Keratinocyte (primary cell): ENCODE data around the gene OR2A7. TPM values are rescaled to one million over a fixed set of nuclear protein-coding genes. Genes with fewer than 3 reads are reported as not detected.
"Not testable (repeated sequence)": the region's sequence is repeated elsewhere in the genome, so short reads cannot be mapped to it uniquely, and the experiment has no call there.

ENCODE experiments used
- DNase-seq: peaks from one replicate; pipeline ENCODE4 v3.0.0-alpha.2; 2011; ENCODE audit warnings: low read depth, missing footprints, low spot score
- FAIRE-seq: peaks from 2 replicates; lab custom pipeline; 2011; peaks lifted over from hg19 to GRCh38; lab: Jason Lieb, UNC
- H2AFZ ChIP-seq: 2 replicates; pipeline ENCODE4 v1.6.0; 2012; ENCODE audit warnings: low read length, control low read depth, inconsistent platforms; ENCODE audit not compliant: control insufficient read depth
- H3K27ac ChIP-seq: 2 replicates; pipeline ENCODE4 v1.5.1; 2011; ENCODE audit warnings: low read length; ENCODE audit not compliant: control insufficient read depth, insufficient read depth
- H3K27me3 ChIP-seq: 3 replicates; pipeline ENCODE4 v1.6.0; 2011; ENCODE audit warnings: low read length; ENCODE audit not compliant: control insufficient read depth, insufficient read depth; ENCODE audit errors: extremely low read depth
- H3K36me3 ChIP-seq, 2 experiments: 2 replicates in 1 of 2; 3 replicates in 1 of 2; pipeline ENCODE4 v1.5.1; 2011; ENCODE audit warnings: low read length in 2 of 2, mild to moderate bottlenecking in 1 of 2; ENCODE audit not compliant: control insufficient read depth in 2 of 2, insufficient read depth in 2 of 2; ENCODE audit errors: extremely low read depth in 1 of 2
- H3K4me1 ChIP-seq: 3 replicates; pipeline ENCODE4 v1.5.1; 2011; ENCODE audit warnings: low read length; ENCODE audit not compliant: control insufficient read depth, insufficient read depth; ENCODE audit errors: extremely low read depth
- H3K4me2 ChIP-seq: 3 replicates; pipeline ENCODE4 v1.6.0; 2011; ENCODE audit warnings: low read depth, low read length; ENCODE audit not compliant: control insufficient read depth, insufficient read depth; ENCODE audit errors: extremely low read depth
- H3K4me3 ChIP-seq, 3 experiments: fragments of 200-600 bp in 1 of 3; sonication (generic) in 1 of 3; 2 replicates in 2 of 3; 3 replicates in 1 of 3; pipeline ENCODE4 v1.5.1; 2011 to 2016; ENCODE audit warnings: low read length in 3 of 3, mild to moderate bottlenecking in 3 of 3, control low read depth in 2 of 3, inconsistent platforms in 1 of 3, low read depth in 1 of 3, mixed read lengths in 1 of 3, mixed run types in 1 of 3, moderate library complexity in 1 of 3; ENCODE audit not compliant: control insufficient read depth in 2 of 3, insufficient read depth in 2 of 3; ENCODE audit errors: extremely low read depth in 1 of 3
- H3K79me2 ChIP-seq: 2 replicates; pipeline ENCODE4 v1.6.0; 2012; ENCODE audit warnings: low read length; ENCODE audit not compliant: control insufficient read depth, insufficient read depth
- H3K9ac ChIP-seq: 3 replicates; pipeline ENCODE4 v1.6.0; 2011; ENCODE audit warnings: low read length; ENCODE audit not compliant: control insufficient read depth, insufficient read depth; ENCODE audit errors: extremely low read depth
- H3K9me1 ChIP-seq: 3 replicates; pipeline ENCODE4 v1.6.0; 2011; ENCODE audit warnings: low read length; ENCODE audit not compliant: control insufficient read depth, insufficient read depth; ENCODE audit errors: extremely low read depth
- H3K9me3 ChIP-seq: 2 replicates; pipeline ENCODE4 v1.5.1; 2012; ENCODE audit warnings: low read depth, low read length; ENCODE audit not compliant: control insufficient read depth
- H4K20me1 ChIP-seq: 3 replicates; pipeline ENCODE4 v1.6.0; 2011; ENCODE audit warnings: low read length; ENCODE audit not compliant: control insufficient read depth, insufficient read depth; ENCODE audit errors: extremely low read depth
- dilution Hi-C: fragments of 300-500 bp; cut with MboI; formaldehyde crosslinking; loops from one replicate; pipeline ENCODE4 v1.7.0; 2020; ENCODE audit warnings: low sequenced_read_pairs; ENCODE audit not compliant: extremely low pct_ligation_motif_present
- polyA plus RNA-seq, 5 experiments: library from polyadenylated mRNA; depleted of rRNA in 3 of 5; stranded (reverse) in 3 of 5; stranded (forward) in 1 of 5; unstranded in 1 of 5; fragments of >200 nt; gene quantifications; 1 replicate in 1 of 5; 2 replicates in 3 of 5; 3 replicates in 1 of 5; pipeline versions ENCODE4 v1.2.1 to v1.2.3, GENCODE V29; 2011 to 2012; ENCODE audit warnings: missing spikeins in 2 of 5, low read depth in 1 of 5, low replicate concordance in 1 of 5

OR2A7 gene
- polyA plus RNA-seq, 1 donor (not counting 4 experiments of a cell fraction or from before 2014, with no cell fraction given) = 5.5 TPM

DNA sequence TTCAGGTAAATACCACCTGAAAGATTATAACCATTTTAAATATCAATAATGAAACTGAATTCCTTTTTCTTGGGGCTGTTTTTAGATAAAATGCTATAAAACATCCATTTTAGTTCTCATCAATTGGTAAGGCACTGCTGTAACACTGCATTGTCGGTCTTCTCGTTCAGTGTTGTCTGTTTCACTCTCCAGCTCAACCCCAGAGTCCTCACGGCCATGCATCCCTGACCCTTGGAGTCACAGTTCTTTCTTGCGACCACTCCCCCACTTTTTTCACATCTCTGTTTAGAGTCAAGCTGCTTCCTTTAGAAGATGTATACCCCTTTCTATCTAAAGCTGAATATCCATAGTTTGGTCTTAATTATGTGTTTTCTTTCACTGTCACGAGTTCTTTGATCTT, 17.6 kb downstream of the OR2A7 start:
- H2AFZ ChIP-seq, H3K9ac ChIP-seq, H3K4me3 ChIP-seq, H4K20me1 ChIP-seq, H3K79me2 ChIP-seq, H3K36me3 ChIP-seq, H3K9me3 ChIP-seq, DNase-seq, H3K27ac ChIP-seq, H3K27me3 ChIP-seq, H3K9me1 ChIP-seq, FAIRE-seq, H3K4me1 ChIP-seq, dilution Hi-C loops, H3K4me2 ChIP-seq: not testable (repeated sequence)

DNA sequence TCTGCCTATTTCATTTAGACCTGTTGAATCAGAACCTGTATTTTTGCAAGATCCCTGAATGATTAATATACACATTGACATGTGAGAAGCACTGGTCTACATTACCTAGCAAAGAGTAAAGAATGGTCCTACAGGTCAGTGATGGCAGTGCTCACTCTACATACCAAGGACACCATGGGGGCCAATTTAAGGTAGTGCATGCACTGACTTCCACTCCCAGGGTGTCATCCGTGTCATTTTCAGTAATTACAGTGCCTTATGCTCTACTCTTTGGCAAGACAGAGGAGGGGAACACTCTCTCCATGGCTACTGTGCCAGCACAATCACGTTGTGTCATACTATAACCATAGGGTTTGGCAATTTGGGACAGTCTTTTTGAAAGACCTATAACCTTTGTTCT, 19.2 kb downstream of the OR2A7 start:
- H3K4me3 ChIP-seq, H3K4me2 ChIP-seq, H3K27ac ChIP-seq, H2AFZ ChIP-seq, H3K4me1 ChIP-seq, FAIRE-seq, dilution Hi-C loops, H3K9me1 ChIP-seq, H3K9me3 ChIP-seq, H3K9ac ChIP-seq, DNase-seq, H3K27me3 ChIP-seq, H4K20me1 ChIP-seq, H3K79me2 ChIP-seq, H3K36me3 ChIP-seq: not testable (repeated sequence)

DNA sequence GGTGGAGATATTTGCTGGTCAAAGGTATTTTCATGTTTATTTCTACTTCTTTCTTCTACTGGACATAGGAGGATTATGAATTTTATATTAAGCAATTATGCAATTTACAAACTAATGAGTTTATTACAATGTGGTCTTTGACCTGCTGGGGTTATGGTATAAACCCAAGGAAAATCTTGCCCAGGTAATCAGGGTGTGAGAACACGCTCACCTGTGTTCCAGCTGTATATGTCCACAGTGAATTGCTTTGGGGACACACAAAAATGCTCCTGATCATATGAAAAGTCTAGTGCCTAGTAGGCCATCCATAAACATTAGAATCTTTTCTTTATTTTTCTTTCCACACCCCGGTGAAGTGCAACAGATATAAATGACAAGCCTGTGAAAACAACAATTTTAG, 25.2 kb downstream of the OR2A7 start, which contains the start of gene OR2A42:
Gene OR2A42 (minus strand): TSS at position 241 of the 400 bp plus-strand sequence. CDS start 6,762 bp downstream, outside the sequence.
- H3K79me2 ChIP-seq, H3K27me3 ChIP-seq, H3K9ac ChIP-seq, H3K4me3 ChIP-seq, H3K9me3 ChIP-seq, H3K4me1 ChIP-seq, H2AFZ ChIP-seq, FAIRE-seq, H4K20me1 ChIP-seq, DNase-seq, H3K4me2 ChIP-seq, H3K36me3 ChIP-seq, H3K9me1 ChIP-seq, H3K27ac ChIP-seq, dilution Hi-C loops: not testable (repeated sequence)

DNA sequence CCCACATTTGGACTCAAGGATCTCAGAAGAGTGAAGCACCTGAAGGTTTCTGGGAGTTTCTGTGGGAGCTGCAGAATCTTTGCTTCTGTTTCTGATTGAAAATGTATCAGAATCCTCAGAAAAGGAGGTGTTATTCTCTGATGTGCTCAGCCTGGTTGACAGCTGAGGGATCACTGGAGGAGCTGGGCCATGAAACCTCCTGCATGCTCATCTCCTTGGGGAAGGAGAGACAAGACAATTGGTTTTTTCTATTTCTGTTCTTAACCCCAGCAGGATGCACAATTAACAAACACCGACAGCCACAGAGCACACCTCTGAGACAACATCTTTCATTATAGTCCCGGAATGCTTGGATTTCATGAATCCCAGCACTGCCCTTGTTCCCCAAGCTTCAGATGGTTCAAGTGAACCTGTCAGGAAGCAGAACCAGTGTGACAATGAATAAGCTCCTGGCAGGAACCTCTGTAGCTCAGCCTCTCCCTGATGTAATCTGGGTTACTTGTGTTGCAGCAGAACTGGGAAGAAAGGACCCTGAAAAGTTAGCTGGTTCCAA, 26.0 kb downstream of the OR2A7 start:
- FAIRE-seq, dilution Hi-C loops, H3K27ac ChIP-seq: not testable (repeated sequence)

DNA sequence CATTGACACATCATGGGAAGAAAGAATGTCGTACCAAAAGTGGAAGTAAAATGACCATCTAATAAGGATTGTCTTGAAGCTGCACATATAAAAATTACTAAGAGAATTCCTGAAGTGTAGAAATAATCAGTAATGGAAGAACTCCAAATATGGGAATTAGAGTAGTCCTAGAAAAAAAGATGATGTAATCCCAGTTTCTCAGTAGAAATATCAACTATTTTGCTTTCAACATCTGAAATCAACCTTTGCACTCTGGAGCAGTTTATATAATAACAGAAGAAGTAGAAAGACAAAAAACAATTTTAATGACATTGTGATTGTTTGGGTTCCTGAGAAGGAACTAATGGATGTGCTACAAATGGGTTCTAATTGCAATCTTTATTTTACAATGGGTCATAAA, 31.6 kb downstream of the OR2A7 start:
- H2AFZ ChIP-seq, H3K9ac ChIP-seq, H3K9me1 ChIP-seq, FAIRE-seq, H4K20me1 ChIP-seq, H3K4me3 ChIP-seq, H3K27me3 ChIP-seq, H3K9me3 ChIP-seq, H3K4me1 ChIP-seq, H3K36me3 ChIP-seq, H3K27ac ChIP-seq, H3K4me2 ChIP-seq, dilution Hi-C loops, DNase-seq, H3K79me2 ChIP-seq: not testable (repeated sequence)

More for the DNA sequence above, 26.0 kb downstream of the OR2A7 start:
- H4K20me1 ChIP-seq, DNase-seq, H3K9ac ChIP-seq, H3K9me1 ChIP-seq, H3K4me3 ChIP-seq, H3K4me2 ChIP-seq, H3K36me3 ChIP-seq, H3K27me3 ChIP-seq, H3K4me1 ChIP-seq, H3K9me3 ChIP-seq, H3K79me2 ChIP-seq, H2AFZ ChIP-seq: not testable (repeated sequence)
